HG03139 (cell line): ENCODE measurements around the gene CDS2.

Experiments used
- ATAC-seq: cut with Tn5 transposase; IDR thresholded peaks from one replicate; pipeline ENCODE4 v1.9.1; 2021; ENCODE audit not compliant: unreplicated experiment

The CDS2 gene

GRCh38 chr20:5119143-5119434 lies 7.7 kb upstream of the CDS2 start:
- ATAC-seq = no peak

DNA sequence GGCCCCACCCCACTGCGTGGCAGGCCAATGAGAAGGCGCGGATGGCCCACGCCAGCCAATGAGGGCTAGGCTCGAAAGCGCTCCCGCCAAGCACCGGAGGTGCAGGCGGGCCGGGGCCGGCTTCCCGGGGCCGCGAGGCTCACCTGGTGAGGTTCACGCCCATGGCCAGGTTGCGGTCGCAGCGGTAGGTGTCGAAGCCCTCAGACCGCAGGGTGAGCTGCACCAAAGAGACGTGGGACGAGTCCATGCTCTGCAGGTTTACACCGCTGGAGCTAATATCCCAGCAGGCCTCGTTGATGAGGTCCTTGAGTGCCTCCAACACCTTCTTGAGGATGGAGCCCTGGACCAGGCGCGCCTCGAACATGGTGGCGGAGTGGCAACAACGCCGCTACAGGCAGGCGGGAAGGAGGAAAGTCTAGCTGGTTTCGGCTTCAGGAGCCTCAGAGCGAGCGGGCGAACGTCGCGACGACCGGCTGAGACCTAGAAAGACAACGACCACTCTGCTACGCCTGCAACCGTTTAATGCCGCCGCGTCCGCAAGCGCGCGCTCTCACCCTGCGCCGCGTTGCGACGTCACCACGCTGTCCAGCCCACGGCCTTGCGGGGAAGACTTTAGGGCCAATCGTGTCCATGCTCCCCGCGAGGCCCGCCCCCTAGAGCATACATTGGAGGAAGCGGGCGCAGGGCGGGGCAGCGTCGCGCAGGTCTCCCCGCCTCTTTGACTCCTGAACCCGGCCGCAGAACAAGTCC lies 7.2 kb upstream of the CDS2 start, which contains the start of gene PCNA:
TSS of gene PCNA (minus strand) at position 524 of the 750 bp plus-strand sequence. CDS start at position 364, 160 bp downstream.
- ATAC-seq = peak; percentile 95

DNA sequence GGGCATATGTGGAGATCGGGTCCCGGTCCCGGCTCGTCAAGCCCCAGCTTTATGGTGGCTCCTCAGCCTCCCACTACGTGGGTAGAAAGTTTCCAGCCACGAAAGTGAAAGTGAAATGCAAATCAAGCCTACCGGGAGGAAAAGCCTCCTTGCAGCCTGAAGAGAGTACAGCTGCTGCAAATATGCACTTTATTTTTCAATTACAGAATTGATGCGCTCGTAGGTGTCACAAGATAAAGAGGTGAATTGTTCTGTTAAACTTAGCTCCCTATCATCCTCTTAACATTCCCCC lies 6.7 kb upstream of the CDS2 start:
- ATAC-seq = no peak

DNA sequence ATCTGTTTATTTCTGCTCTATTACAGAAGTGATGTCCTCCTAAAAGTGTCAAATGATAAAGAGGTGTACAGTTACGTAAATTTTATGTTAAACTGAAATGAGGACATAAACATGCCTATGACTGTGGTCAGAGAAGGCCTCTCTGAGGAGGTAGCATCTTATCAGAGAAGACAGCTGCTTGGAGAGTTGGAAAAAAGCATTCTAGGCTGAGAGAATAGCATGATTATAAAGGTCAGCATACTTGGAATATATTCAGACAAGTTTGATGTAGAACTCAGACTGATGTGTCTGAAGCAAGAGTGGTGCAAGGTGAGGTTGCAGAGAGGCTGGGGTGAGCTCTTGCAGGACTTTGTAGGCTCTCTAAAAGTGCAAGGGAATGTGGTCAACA lies 3.9 kb upstream of the CDS2 start:
- no peak for ATAC-seq

GRCh38 chr20:5127204-5127858 lies 523 bp downstream of the CDS2 start:
- peak; percentile 35 for ATAC-seq

GRCh38 chr20:5127859-5128424 lies 1.1 kb downstream of the CDS2 start:
- no peak for ATAC-seq

GRCh38 chr20:5128886-5129285 lies 2.1 kb downstream of the CDS2 start:
- ATAC-seq = no peak

DNA sequence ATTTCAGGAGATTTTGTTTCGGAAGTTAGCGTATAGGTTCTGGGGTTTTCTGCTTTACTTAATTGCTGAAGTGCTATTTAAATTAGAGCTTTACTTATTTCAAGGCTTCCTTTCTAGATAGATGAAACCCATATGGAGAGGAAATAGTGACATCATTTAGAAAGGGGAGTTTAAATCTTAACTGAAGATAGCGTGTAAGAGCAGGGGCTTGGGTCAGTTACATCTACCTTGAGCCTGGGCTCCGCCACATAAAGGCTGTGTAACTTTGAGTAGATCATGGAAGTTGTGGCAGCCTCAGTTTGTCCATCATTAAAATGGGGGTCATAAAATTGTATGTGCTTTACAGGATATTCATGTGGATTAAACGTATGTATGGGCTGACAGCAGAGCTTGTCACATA lies 4.7 kb downstream of the CDS2 start:
- ATAC-seq = no peak

DNA sequence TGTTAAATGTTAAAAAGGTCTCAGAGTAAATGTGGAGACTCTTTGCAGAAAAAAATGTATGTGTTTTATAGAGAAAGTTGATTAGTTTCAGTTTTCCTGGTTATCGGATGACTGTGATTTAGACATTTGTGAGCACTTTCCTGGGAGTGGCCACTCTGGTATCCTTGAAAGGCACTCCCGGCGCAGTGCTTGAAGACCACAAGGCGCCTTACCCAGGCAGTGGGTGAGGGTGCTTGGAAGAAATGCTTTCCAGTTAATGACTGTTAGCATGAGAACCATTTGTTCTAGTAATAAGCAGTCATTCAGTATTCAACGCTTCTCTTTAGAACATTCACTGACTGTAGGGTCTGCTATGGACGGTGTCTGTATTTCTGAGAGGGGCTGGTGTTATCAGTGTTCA lies 7.2 kb downstream of the CDS2 start:
- ATAC-seq = no peak

DNA sequence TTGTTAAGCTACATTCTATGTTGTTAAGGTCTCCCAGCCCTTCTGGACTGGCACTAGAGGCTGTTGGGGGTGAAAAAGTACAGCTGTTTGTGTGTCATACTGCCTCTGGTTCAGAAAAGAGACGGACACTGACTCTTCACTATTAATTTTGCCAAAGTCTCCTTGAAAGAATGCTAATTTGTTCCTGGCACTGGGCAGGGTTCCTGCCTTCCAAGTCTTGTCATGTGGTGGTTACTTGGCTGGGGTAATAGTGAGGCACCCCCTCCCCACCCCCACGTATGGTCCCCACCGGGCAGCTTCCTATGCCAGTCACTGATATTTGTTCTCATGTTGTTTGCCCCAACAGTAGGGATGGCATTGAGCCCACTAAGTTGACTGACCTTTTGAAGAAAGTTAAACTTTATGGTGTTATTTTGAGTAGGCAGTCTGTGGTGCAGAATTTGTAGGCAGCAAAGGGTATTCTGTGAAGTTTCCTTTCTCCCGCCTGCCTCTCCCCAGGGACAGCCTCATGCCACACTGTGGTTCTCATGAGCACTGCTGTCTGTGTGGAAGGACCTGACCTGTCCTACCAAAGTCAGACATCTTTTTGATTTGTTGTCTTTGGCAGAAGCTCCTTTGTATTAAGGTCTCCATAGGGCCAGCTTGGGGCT lies 8.7 kb downstream of the CDS2 start:
- ATAC-seq = no peak

DNA sequence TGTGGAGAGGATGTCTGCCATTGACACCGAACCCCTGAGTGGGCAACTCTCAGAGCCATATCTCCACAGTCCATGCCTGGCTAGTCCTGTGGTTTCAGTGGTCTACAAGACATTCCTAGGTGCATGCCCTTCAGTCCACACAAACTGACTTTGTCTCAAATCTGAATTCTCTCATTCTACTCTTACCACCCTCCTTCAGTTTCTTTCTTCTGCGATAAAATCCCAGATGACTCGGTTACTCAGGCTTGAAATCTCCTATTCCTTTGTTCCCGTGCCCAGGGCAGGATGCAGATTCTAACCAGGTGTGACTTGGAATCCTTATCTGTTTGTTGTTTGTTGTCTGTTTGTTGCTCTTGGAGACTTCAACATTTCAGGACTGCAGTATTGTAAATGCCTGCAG lies 9.3 kb downstream of the CDS2 start:
- no peak for ATAC-seq

DNA sequence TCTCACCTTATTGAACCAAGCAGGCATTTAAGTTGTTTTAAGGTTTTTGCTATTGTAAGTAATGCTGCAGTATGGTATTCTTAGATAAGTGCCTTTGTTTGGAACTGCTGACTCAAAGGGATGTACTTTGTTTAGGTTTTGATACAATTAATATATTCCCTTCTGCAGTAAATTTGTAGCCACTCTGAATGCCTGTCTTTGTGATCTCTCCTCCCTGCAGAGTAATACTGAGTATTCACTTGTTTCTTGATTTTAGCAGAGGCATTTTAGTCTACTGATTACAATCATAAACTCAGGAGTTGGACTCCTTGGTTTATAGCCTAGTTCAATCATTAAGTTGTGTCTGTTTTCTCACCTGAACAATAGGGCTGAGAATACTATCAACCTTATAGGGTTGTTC lies 13.4 kb downstream of the CDS2 start:
- ATAC-seq = no peak

- no peak for ATAC-seq
Observed at GRCh38 chr20:5141615-5142014, 14.8 kb downstream of the CDS2 start.

- ATAC-seq = no peak
Observed at GRCh38 chr20:5143851-5144250, 17.0 kb downstream of the CDS2 start.

GRCh38 chr20:5145365-5146098 lies 18.7 kb downstream of the CDS2 start:
- no peak for ATAC-seq

DNA sequence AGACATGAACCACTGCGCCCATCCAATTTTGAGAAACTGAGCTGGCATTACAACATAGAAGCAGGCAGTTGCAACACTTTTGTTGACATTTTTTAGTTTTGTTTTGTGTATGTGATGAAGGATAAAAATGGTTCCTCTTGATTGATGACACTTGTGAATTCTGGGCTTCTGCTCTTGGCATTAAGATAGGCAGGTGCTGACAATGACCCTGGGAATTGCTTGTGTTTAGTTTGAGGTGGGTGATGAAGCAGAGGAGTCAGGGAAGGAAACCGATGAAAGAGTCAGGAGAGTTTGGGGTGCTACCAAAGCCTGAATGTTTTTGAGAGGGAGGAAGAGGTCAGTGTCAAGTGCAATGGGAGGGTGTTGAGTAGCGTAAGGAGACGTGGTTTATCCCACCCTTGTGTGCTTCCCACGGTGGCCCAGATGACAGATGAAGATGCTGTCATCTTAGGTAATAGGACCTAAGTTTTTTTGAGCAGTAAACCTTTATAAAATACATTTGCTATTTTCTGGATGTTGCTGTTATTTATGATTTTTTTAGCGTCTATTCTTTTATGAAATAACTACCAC lies 19.4 kb downstream of the CDS2 start:
- ATAC-seq = no peak

DNA sequence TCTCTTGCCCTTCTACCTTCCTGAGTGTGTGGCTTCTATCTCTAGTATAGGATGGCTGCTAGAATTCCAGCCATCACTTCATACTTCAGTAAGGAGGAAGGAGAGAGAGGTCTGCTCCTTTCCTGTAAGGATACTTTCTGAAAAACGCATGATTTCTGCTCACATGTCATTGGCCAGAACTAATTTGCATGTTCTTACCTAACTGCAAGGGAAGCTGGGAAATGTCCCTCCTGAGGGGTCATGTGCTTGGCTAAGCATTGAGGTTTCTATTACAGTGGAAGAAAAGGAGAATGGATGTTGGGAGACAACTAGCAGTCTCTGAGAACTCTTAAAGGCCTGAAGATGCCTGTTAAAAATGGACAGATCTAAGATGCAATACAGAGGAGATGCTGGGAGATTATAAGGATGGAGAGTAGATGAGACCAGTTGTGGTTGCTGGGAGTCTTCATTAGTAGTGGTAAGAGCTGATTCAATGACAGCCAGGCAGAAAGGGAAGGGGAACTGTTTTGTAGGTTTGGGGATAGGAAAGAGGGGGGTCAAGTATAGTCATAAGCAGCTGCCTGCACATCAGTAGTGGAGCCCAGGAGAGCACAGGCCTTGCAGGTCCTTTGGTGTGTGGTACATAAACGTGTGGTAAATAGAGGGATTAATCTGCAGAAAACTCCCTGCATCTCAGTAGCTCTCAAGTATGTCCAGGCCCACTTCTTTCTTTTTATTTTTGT lies 20.2 kb downstream of the CDS2 start:
- ATAC-seq = no peak

DNA sequence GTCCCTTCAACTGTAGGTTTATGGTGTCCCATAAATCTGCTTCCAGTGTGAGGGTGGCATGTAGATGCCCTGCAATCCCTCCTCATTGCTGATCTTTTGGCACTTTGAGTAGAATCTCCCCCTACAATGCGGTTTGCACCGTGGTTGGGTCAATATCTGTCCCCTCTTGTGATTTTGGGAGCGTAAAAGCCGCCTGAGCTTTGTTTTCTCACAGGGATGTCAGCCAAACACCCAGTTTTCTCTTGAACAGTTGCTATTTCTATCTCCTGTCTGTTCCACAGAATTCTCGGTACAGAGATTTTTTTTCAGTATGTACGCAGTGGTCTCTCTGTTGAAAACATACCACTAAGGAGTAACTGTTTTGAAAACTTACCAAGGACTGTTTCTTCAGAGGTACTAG lies 21.8 kb downstream of the CDS2 start:
- no peak for ATAC-seq

DNA sequence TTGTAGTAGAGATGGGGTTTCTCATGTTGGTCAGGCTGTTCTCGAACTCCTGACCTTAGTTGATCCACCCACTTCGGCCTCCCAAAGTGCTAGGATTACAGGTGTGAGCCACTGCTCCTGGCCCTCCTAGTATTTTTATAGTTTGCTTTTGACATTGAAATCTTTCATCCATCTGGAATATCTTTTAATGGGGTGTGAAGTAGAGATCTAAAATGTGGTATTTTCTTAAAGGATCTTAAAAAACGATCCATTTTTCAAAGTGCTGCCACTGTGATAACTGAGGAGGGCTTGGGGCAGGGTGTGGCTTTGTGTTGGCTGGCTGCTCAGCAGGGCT lies 23.1 kb downstream of the CDS2 start:
- no peak for ATAC-seq

DNA sequence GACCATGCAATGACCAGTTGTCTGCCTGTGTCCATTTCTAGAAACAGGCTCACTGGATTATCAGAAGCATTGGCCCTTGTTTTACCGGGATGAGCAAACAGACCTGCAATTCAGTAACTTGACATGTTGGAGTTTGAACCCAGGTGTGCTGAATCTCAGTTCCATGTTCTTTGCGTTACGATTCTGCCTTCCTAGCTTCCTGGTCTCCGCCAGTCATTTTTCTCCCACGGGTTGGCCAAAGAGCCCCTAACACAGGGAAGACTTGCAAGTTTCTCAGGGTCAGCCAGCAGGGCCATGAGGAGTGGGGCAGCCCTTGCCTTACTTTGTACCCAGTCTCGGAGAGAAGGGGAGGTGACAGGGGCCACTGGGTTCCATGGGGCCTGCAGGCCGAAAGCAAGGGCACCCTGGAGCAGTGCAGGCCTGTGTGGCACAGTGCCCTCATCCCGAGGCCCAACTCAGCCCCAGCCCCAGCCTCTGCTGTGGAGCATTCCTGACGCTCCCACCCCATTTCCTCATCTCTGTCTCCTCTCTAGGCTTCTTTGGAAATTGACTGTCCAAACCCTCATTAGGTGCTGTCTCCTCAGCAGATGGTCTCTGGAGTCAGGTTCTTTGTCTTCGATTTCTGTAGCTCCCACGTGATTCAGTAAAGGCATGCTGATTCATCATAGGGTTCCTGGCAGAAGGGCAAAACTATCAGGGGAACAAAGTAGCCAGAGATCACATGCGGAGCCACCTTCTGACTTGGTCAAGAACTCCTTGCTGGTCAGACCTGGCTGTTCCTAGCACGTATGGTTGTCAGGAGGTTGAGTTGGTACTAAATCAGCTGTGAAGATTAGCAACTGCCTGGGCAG lies 23.6 kb downstream of the CDS2 start:
- ATAC-seq = no peak
